DMS114 treated with DMSO at 0.1 percent for 48 hours (cell line): ENCODE data around the gene FBXW4.
"Not testable (repeated sequence)": the region's sequence is repeated elsewhere in the genome, so short reads cannot be mapped to it uniquely, and the experiment has no call there.

Experiments used
- DNase-seq: peaks from one replicate; lab custom pipeline; 2025; ENCODE audit not compliant: unreplicated experiment; lab: John Stamatoyannopoulos, UW

The FBXW4 gene

DNA sequence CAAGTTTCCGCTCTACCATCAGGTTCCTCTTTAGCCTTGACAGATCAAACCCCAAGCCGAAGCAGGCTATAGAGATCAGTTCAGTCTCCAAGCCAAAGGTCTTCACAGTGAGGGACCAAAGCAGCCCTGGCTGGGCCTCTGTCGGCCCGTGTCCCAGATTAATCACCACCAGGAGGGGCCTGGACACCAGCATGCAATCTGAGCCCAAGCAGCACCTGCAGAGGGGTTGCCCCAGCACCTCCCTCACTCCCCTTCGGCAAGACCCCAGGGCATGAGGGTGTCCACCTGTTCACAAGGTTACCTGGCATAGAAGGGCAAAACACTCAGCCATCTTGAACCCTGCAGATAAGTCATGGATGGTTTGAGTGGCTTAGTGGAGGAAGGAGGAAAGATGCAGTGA lies 36.0 kb downstream of the FBXW4 start:
- DNase-seq = no peak

DNA sequence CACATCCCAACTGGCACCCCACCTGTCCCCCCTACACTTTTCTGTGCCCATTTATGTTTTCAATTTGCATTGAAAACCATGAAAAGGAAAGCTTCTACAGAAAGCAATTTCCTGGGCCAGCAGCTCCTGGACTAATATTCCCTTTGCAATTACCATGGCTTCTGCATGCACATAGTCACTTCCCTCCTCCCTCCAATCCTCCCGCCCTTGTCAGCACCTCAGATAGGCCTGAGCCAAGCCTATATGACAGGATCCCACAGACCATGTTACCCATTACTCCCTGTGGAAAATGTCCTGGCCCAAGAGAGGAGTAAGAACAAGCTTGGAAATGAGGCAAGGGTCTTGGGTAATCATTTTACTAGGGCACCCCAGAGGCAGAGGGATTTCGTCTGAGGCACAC lies 38.1 kb downstream of the FBXW4 start:
- no peak for DNase-seq

DNA sequence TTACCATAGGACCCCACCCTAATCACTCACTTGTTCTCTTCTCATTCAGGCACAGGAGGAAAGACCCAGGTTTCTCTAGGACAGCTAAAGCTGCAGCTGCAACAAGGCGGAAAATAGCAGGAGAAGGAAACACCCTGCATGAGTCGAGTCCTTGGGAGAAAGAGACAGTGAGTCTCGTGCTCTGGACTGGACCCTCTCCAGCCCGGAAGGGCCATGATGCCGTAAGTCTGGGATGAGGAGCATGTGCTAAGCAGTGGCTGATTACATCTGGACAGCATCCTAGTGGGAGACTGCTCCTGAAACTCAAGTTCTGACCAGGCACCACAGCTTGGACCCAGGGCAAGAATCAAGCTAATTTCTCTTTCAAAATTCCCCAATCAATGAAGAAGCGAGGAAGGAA lies 39.4 kb downstream of the FBXW4 start:
- no peak for DNase-seq

DNA sequence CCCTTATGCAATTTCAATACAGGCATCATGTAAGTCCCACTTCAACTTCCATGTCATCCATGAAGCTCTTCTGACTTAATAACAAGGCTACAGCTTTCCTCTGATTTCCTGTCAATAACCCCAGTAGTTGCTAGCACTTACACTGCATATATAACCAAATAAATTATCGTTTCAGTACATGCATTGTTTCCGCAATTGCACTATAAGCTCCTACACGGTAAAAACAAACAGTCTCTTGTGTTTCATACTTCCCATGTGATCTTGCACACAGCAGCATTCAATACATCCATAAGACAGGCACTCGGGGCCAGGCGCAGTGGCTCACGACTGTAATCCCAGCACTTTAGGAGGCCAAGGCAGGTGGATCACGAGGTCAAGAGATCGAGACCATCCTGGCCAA lies 41.4 kb downstream of the FBXW4 start:
- DNase-seq = no peak

DNA sequence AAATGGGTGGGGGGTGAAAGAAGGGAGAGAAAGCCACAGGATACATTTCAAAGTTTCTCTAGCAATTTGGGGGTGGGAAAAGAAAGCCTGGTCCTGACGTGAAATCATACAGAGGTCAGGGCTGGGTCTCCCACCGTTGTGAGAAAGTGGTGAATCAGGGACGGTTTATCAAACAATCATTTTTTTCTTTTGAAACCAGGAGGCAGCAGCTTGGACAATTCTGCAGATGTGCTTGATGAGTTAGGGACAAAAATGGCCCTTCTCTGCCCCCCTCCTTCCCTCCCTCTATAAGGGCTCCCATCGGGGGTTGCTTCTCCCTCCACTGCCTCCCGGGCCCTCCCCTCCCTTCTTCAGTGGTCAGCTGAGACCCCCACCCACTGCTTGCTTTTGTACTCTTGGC lies 43.6 kb downstream of the FBXW4 start:
- no peak for DNase-seq

DNA sequence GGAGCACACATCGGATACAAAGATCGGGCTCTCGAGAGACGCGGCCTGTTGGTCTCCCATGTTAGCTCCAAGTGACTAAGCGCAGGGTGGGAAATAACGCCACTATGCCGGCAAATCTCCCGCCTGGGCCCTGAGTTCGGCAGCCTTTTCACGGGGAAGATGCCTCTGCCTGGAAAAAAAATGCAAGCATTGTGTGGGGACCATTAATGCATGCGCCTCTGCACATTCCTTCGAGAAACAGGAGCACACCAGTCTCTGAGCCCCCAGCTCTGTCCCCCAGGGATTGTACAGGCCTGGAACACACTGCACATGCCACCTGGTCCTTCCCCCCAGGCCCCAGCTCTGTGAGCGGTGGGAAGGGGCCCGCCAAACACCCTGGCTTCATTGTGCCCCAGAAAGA lies 44.1 kb downstream of the FBXW4 start:
- DNase-seq = no peak

DNA sequence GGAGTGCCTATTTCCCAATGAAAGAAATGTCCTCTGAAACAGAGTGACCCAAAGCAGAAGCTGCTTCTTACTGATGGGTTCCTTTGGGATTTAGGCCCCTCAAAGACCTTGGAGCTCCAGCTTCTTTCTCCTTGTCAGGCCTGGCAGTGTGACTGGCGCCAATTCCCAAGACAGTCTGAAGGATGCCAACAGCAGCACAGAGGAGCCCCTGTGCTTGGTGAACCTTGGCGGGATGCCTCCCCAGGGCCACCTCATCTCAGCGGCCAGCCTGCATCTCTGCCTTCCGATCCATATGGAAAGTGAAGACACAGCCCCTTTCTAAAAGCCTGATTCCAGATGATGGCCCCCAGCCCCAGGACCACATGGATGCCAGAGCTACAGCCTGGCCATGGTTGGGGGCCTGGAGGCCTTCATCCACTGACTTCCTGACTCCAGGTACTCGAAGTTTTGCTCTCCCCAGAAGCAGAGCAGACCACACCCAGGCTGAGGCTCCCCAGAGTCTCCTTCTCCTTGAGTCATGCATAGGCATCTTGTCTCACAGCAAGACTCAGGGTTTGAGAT lies 45.4 kb downstream of the FBXW4 start:
- DNase-seq = no peak

DNA sequence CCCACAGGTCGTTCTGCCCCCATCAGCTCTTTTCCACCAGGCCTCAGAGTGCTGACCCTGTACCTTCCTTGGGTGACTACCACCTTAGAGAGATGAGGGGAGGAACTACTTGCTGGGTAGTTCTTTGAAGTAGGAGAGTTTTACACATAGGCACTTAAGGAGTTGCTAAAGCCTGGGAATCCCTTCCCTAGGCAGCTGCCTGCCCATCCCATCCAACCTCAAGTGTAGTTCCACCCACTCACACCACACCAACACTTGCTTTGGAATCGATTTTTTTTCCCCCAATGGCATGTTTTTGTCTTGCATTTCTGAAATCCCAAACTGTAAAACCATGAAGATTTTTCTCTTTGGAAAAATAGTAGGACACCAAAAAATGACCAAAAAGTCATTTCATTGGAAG lies 47.7 kb downstream of the FBXW4 start:
- no peak for DNase-seq

DNA sequence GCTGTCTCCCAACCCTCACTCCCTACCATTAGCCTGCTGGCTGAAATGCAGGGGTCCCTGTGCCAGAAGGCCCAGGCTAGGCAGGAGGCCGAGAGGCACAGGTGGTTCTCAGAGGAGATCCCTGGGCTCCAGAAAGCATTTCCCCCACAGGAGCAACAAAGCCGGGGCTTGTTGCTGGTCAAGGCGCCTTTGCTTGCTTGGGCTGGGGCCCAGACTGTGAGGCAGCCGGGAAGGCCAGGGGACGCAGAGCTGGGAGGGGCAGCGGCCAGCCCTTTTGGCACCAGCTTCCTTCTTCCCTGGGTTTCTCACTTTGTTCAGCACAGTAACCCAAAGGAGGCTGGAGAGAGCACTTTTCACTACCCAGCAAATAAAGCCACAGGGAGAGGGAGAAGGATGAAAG lies 48.6 kb downstream of the FBXW4 start:
- DNase-seq = no peak

DNA sequence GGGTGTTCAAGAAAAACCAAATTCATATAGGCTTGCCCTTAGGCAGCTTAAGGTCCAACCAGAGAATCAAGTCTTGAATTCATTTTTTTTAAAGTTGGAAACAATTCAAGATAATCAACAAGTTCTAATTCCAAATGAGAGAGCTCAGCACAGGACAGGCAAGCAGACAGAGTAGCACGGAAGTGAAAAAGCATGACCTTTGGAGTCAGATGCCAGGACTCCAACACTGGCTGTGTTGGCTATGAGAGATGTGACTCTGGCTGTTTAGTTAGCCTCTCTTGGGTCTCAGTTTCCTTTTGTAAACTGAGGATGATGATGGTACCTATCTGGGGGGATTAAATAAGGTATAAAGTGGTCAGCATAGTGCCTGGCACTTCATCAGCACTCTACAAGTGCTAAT lies 49.3 kb downstream of the FBXW4 start:
- DNase-seq = no peak

DNA sequence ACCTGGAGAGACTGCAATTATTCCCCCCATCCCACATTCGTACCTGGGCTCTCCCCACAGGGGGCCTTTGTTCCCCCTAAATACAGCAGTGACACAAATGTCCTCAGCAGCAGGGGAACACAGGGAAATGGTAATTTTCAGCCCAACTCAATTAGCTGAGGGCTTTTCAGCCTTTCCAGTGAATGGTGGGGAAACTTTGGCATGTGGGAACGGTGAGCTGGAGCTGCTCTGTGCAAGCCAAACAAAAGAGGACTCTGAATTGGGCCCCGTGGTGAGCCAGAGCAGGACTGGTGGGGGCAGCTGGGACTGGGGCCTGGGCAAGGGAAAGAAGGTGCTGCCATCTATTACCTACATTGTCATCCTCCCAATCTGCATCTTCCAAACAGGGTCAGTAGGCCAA lies 51.0 kb downstream of the FBXW4 start:
- DNase-seq = no peak

DNA sequence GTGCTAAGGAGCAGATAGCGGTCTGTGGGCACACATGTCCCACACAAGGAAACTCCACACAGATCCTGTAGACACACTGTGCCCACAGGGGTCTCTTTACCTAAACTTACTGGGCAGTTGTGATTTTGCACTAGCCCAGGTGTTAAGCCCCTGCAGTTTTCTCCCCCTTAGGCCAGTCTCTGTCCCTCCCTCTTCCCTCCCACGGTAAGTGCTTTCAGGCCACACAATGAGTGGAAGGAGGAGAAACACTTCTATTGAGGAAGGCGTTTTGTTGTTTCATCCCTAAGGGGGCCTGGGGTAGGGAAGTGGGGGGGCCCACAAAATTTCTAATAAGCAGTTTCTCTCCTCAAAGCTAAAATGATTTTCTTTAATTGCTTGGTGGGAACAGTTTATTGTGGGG lies 51.4 kb downstream of the FBXW4 start:
- no peak for DNase-seq

DNA sequence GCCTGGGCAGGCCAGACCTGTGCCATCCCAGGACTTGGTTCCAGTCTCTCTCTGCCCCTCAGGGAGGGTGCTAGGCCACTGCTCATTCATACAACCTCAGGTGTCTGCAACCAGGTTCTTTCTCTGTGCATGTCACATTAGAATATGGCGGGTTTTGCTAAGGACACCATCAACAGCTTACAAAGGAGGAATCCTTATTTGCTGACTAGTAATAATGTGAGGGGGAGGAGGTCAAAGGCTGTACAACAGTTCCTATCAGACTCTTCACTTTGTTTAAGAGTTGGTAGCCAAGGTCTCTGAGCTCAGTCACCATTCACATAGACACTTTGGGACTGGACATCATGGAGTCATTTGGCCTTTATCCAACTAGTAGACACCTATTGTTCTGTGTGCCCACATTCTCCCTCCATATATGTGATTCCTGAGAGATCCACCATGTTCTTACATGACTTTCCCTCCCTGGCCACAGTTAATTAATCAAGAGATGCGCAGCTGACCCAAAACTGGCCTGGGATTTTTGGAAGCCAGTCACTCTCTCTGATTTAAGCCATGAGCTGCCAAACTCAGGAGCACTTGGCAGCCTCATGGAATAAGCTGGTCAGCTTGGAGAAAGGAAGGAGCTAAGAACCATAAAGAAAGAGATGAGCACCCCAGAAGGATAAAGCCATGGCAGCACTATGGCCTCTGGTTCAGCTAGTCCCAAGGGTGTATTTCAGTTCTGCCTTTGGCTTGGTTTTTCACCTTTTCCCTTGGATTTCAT lies 55.6 kb downstream of the FBXW4 start:
- no peak for DNase-seq

DNA sequence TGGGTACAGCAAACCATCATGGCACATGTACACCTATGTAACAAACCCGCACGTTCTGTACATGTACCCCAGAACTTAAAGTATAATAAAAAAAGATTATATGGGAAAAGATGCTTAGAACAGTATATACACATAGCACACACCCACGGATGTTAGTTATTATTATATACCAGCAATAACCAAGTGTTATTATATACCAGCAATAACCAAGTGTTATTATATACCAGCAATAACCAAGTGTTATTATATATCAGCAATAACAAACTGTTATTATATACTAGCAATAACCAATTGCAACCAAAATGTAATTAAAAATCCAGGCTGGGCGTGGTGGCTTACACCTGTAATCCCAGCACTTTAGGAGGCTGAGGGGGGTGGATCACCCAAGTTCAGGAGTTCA lies 61.5 kb downstream of the FBXW4 start:
- not testable (repeated sequence) for DNase-seq

DNA sequence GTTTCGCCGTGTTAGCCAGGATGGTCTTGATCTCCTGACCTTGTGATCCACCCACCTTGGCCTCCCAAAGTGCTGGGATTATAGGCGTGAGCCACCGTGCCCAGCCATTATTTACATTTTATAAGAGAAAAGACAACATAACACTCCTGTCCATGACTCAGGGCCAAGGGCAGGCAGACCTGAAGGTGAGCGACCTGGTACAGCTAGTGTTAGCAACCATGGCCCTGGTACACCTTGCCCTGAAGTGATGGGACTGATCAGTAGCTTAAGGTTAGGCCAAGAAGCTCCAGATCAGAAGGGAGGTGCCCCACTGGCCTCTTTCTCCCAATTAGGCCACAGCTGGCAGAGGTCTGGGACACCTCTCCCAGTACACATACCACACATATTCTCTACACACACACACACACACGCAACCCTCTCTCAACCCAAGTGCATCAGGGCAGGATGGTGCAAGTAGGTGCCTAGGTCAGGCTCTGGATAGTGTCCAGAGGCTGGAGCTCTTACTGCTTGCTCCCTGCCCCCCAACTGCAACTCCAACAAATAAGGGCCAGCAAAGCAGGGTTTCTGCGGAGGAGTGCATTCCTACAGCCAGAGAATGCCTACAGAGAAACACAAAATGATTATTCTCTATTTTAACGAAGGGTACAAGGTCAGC lies 63.0 kb downstream of the FBXW4 start:
- DNase-seq = no peak

DNA sequence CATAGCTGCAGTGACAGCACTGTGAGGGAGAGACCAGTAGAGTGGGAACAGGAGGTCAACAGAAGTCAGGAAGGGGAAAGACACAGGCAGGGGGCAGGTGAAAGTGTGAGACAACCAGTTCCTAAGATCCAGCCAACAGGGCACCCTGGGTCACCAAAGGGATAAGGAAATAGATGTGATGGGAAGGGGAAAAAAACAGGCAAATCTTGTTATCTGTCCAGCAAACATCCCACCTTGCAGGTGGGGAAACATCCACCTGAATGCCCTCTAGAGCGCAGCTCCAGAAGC lies 64.4 kb downstream of the FBXW4 start:
- DNase-seq = no peak

DNA sequence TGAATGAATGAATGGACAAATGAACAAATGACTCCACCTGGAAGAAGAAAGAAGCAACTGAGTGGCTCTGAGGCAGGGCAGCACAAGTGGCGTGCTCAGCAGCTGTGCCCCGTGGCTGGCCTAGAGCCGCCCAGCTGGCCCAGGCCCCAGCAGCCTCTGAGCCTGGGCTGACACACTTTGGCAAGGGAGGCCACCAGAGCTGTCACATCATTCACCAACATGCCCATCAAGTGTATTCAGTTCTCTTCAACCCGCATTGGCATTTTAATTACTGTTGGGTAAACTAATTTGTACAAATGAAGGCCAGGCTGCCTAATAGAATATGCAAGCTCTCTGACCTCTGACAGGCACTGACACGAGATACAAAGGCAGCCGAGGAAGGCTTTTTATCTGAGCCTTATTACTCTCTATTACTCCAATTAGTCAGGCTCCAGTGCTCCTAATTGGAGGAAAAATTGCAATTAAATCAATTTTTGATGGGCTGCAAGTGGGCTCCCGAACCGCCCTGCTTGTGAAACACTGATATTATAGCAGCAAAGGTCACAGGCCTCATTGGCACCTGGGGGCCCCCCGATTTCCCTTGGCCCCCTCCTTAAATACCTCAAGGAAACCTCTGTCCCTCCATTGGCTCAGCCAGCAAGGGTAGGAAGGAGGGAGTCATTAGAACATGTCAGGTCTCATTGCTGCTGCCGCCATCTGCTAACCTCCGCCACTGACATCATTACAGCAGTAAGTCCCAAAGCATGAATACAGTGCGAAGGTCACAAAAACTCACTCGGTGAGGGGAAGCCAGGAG lies 64.9 kb downstream of the FBXW4 start:
- DNase-seq = no peak

DNA sequence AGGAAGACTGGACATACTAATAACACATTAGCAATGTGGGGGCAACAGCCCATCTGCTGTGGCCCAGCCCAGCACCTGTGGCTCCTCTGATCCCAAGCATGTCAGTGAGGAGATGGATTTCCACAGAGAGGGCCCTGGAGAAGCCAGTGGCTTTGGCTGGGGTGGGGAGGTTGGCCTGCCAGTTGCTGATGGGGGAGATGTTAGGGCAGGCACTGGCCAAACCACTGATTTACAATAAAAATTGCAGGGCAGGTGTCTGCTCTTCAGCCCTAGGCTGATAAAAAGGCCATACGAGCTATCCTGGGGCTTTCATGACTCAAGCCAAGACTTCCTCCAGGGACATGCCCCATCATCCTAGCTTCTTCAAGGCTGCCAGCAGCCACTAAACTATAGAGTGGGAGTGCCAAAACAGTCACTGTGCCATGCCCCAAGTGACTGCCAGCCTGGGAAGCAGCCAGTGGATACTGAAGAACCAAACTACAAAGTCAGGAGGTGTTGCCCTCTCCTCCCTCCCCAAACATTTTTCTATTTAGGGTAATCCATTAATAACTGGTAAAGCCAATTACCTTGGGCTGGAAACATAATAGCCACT lies 69.1 kb downstream of the FBXW4 start:
- DNase-seq = no peak

DNA sequence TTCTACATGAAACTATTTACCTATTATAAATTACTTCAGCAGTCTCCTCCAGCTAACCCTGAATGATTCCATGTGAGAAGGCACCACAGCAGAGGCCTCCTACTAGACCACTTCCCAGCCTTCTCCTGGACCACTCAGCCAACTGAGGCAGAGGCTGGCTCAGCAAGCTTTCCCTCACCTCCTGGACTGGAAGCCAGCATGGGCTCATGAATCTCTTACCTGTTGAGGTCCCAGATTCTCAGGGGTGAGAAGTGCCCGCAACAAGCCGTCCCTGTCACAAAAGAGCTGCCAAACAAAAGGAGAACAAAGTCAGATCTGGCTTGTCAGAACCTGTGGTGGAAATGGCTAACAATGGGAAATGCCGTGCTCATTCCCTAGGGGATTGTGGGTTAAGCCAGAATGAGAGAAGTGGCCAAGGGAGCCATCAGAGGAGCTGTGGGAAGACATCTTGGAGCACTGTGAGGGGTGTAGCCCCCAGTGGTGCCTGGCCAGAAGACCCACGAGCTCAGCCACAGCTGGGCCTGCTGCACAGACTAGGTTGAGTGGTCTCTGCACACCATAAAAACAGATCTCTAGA lies 70.4 kb downstream of the FBXW4 start:
- DNase-seq = no peak

DNA sequence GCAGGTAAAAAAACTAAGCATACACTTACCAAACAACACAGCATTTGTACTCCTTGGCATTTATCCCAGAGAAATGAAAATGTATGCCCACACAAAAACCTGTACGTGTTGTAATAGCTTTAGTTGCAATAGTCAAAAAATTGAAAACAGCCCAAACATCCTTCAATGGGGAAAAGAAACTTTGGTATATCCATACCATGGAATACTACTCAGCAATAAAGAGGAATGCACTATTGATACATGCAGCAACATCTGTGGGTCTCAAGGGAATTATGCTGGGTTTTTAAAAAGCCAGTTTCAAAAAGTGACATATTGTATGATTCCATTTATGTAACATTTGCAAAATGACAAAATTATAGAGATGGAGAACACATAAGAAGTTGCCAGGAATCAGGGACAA lies 71.4 kb downstream of the FBXW4 start:
- no peak for DNase-seq

DNA sequence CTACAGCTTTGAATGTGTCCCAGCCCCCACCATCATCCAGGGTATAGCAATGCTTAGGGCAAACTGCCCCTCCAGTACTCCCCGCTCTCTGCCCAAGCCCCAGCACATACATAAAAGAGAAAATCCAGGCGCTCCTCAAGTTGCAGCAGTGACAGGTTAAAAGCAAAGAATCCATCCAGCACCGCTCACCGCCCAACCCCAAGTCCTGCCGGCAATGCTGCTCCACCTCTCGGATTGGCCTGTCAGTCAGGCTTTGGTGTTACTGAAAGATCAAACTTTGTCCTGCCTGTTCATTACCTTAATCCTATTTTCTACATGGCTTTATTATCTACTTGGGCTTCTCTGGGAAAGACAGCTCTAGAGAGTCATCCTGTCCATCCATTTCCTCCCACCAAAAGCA lies 75.0 kb downstream of the FBXW4 start:
- DNase-seq = no peak
